ENCODE results near the gene GPI. TPM values are rescaled to one million over a fixed set of nuclear protein-coding genes. Genes with fewer than 3 reads are reported as not detected.
A peak's percentile ranks its signal among the peaks of the same experiment; 100 is the strongest.

GPI gene
- total RNA-seq, 1 donor from 2014 or later: 337 TPM

DNA sequence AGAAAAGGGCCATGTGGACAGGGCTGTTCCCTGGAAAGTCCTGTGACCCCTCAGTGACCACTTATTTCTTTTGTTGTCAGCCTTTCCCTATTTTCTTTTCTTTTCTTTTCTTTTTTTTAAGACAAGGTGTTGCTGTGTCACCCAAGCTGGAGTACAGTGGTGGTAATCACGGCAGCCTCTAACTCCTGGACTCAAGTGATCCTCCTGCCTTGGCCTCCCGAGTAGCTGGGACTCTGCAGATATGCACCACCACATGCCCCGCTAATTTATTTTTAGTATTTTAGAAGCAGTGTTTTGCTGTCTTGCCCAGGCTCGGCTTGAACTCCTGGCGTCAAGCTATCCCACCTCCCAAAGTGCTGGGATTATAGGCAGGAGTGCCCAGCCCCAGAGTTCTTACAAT lies 1.1 kb upstream of the GPI start:
- no peak for DNase-seq (ENCODE audit: low spot score in 2 of 2)
- H3K27ac ChIP-seq: no peak overlapping the region
- no peaks in the 10 kb centered on the region for H3K27me3 ChIP-seq
- H3K36me3 ChIP-seq: peaks cover 10 to 20% of the 10 kb centered on the region in 2 donors
- TF ChIP-seq, protein P1, sequence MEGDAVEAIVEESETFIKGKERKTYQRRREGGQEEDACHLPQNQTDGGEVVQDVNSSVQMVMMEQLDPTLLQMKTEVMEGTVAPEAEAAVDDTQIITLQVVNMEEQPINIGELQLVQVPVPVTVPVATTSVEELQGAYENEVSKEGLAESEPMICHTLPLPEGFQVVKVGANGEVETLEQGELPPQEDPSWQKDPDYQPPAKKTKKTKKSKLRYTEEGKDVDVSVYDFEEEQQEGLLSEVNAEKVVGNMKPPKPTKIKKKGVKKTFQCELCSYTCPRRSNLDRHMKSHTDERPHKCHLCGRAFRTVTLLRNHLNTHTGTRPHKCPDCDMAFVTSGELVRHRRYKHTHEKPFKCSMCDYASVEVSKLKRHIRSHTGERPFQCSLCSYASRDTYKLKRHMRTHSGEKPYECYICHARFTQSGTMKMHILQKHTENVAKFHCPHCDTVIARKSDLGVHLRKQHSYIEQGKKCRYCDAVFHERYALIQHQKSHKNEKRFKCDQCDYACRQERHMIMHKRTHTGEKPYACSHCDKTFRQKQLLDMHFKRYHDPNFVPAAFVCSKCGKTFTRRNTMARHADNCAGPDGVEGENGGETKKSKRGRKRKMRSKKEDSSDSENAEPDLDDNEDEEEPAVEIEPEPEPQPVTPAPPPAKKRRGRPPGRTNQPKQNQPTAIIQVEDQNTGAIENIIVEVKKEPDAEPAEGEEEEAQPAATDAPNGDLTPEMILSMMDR (IDR thresholded peaks at IDR 0.05): no peak
- no peak overlapping the region for H3K4me3 ChIP-seq
- intact Hi-C loops (cut with DNase I): no loop called here
- H3K9me3 ChIP-seq: no peaks in the 10 kb centered on the region
- H3K4me1 ChIP-seq: peaks cover 8 to 14% of the 10 kb centered on the region in 2 donors

DNA sequence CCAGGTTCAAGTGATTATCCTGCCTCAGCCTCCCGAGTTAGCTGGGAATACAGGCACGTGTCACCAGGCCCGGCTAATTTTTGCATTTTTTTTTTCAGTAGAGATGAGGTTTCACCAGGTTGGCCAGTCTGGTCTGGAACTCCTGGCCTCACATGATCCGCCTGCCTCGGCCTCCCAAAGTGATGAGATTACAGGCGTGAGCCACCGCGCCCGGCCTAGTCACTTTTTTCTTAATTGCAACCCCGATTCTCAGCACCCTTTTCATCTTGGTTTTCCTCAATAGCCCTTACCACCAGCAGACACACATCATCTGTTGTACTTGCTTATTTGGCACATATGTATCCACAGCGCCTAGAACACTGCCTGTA lies 550 bp upstream of the GPI start:
- Histone ChIP-seq H3K27ac (peak overlapping the region in 1 of 2 donors; percentile 62), H3K9me3 (no peaks in the 10 kb centered on the region), H3K36me3 (peaks cover 14 to 23% of the 10 kb centered on the region in 2 donors), H3K4me1 (peaks cover 8 to 14% of the 10 kb centered on the region in 2 donors), H3K27me3 (no peaks in the 10 kb centered on the region), H3K4me3 (peak overlapping the region; percentile 95 to 97)
- intact Hi-C loops (cut with DNase I): no loop called here
- TF ChIP-seq, protein P1 (IDR thresholded peaks at IDR 0.05): no peak
- DNase-seq (ENCODE audit: low spot score in 2 of 2): no peak

DNA sequence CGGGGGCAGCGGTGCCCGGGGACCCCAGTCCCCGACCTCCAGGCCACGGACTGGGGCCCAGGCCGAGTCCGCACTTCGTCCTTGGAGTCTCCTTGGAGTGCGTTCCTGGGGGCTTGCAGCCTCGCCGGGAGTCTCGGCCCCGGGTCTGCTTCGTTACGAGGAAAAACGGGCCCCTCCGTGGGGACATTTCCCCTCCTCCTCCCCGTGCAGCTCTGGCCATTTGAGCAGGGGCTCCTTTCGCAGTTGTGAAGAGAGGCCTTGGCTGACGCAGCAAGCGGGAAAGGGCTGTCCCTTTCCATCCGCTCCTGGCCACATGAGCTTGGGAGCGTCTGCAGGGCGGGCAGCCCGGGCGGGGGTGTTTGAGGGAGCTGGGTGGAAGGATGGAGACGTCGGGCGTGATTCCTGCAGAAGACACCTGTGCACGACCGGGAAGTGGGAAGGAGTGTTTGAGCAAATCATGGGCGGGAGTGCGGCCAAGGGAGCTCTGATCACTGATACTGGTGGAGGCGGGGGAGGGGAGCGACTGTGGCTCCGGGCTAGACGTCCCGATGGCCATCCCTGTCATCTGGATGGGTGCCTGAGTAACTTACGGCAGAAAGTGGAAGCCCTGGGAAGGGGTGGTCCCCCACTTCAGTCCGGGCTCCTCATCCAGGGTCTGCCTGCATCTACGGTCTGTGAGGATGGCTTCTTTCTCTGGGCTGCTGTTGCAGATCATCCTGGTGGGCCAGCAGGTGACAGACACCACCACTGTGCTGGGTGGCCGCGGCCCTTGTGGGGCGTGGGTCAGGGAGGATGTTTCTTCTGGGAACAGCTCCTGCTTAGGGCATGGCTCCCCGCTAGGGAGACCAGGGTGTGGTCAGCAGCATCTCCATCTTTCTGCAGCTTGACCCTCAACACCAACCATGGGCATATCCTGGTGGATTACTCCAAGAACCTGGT lies 736 bp downstream of the GPI start:
- Histone ChIP-seq H3K4me3 (peak overlapping the region; percentile 95 to 97), H3K4me1 (peaks cover 8 to 14% of the 10 kb centered on the region in 2 donors), H3K9me3 (no peaks in the 10 kb centered on the region), H3K27me3 (no peaks in the 10 kb centered on the region), H3K27ac (peak overlapping the region; percentile 62 to 82), H3K36me3 (peaks cover 18 to 35% of the 10 kb centered on the region in 2 donors)
- intact Hi-C loops (cut with DNase I): no loop called here
- peak in 1 of 2 donors; percentile 73 for DNase-seq (ENCODE audit: low spot score in 2 of 2)
- TF ChIP-seq, protein P1 (IDR thresholded peaks at IDR 0.05): no peak

GRCh38 chr19:34366738-34367623 lies 2.0 kb downstream of the GPI start:
- no peaks in the 10 kb centered on the region for H3K27me3 ChIP-seq
- DNase-seq (ENCODE audit: low spot score in 2 of 2): no peak
- peaks cover 18 to 39% of the 10 kb centered on the region in 2 donors for H3K36me3 ChIP-seq
- intact Hi-C loops (cut with DNase I): no loop called here
- no peak overlapping the region for H3K27ac ChIP-seq
- H3K4me3 ChIP-seq: peak overlapping the region in 1 of 2 donors; percentile 95
- peaks cover 8 to 14% of the 10 kb centered on the region in 2 donors for H3K4me1 ChIP-seq
- no peaks in the 10 kb centered on the region for H3K9me3 ChIP-seq
- TF ChIP-seq, protein P1 (IDR thresholded peaks at IDR 0.05): no peak

DNA sequence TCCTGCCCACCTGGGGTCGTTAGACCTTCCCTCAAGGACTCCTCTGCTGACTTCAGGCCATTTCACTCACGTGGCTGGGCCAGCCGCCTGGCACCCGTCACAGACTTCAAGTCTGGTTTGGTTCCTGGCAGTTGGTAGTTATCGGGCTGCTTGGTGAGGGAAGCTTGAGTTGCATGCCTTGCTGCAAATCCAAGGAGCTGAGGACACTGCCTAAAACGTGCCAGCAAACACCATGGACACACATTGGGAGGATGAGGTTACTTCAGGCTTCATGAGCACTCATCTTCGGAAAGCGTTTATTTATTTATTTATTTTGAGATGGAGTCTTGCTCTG lies 2.6 kb downstream of the GPI start:
- peaks cover 23 to 44% of the 10 kb centered on the region in 2 donors for H3K36me3 ChIP-seq
- no peaks in the 10 kb centered on the region for H3K27me3 ChIP-seq
- DNase-seq (ENCODE audit: low spot score in 2 of 2): no peak
- no peak overlapping the region for H3K27ac ChIP-seq
- peaks cover 8 to 14% of the 10 kb centered on the region in 2 donors for H3K4me1 ChIP-seq
- H3K9me3 ChIP-seq: no peaks in the 10 kb centered on the region
- no peak overlapping the region for H3K4me3 ChIP-seq
- intact Hi-C loops (cut with DNase I): no loop called here
- TF ChIP-seq, protein P1 (IDR thresholded peaks at IDR 0.05): no peak

Data from ascending aorta (tissue), 2 donors.